OCI-LY3 (cell line): ENCODE data around the gene SHISA6.

Source experiments
- H2AFZ ChIP-seq: fragments of 200-600, 300-600 bp; shearing (Covaris generic); 2 replicates; pipeline ENCODE4 v1.6.0; 2014; ENCODE audit warnings: antibody characterized with exemption, low read depth, low read length
- H3K27ac ChIP-seq: fragments of 200-600, 300-600 bp; sonication (generic); 2 replicates; pipeline ENCODE4 v1.5.1; 2014; ENCODE audit warnings: mild to moderate bottlenecking, low read length, moderate library complexity, mixed read lengths
- H3K27me3 ChIP-seq: fragments of 200-600, 300-600 bp; sonication (generic); 2 replicates; pipeline ENCODE4 v1.6.1; 2014; ENCODE audit warnings: low read depth, low read length, mixed read lengths
- H3K36me3 ChIP-seq: fragments of 200-600, 300-600 bp; sonication (generic); replicated peaks from 2 replicates; pipeline ENCODE3; 2014; ENCODE audit warnings: low read depth, low read length, mixed read lengths
- H3K4me1 ChIP-seq: fragments of 300-600, 200-600 bp; sonication (generic); 2 replicates; pipeline ENCODE4 v1.6.1; 2014; ENCODE audit warnings: low read length, mixed read lengths
- H3K4me2 ChIP-seq: fragments of 200-600, 300-600 bp; sonication (generic); 2 replicates; pipeline ENCODE4 v1.6.1; 2014; ENCODE audit warnings: low read length, mixed read lengths
- H3K4me3 ChIP-seq: fragments of 300-600, 200-600 bp; sonication (generic); 2 replicates; pipeline ENCODE4 v1.5.1; 2014; ENCODE audit warnings: antibody characterized with exemption, mild to moderate bottlenecking, low read length, moderate library complexity
- H3K79me2 ChIP-seq: fragments of 300-600, 200-600 bp; shearing (Covaris generic); 2 replicates; pipeline ENCODE4 v1.6.1; 2014; ENCODE audit warnings: mild to moderate bottlenecking, low read length, mixed read lengths
- H3K9ac ChIP-seq: fragments of 300-600, 200-600 bp; shearing (Covaris generic); 2 replicates; pipeline ENCODE4 v1.6.0; 2014; ENCODE audit warnings: mild to moderate bottlenecking, low read length, moderate library complexity
- H3K9me3 ChIP-seq: fragments of 200-600, 300-600 bp; shearing (Covaris generic); 2 replicates; pipeline ENCODE4 v1.6.1; 2014; ENCODE audit warnings: low read length, mixed read lengths; ENCODE audit not compliant: insufficient read depth
- H4K20me1 ChIP-seq: fragments of 200-600, 300-600 bp; sonication (generic); 2 replicates; pipeline ENCODE4 v1.6.1; 2016; ENCODE audit warnings: low read length, mixed read lengths; ENCODE audit not compliant: insufficient read depth
- EZH2phosphoT487 ChIP-seq: fragments of 200-600 bp; shearing (Covaris generic); IDR thresholded peaks from 2 replicates; pipeline ENCODE4 v1.6.1; 2018; ENCODE audit warnings: antibody characterized with exemption, mixed run types, low read depth
- TF ChIP-seq, protein P1 (sequence below): fragments of 200-600, 300-600 bp; sonication (generic); IDR thresholded peaks from 2 replicates; pipeline ENCODE4 v1.5.1; 2014; ENCODE audit warnings: antibody characterized with exemption, low read length, low read depth

SHISA6 gene

DNA sequence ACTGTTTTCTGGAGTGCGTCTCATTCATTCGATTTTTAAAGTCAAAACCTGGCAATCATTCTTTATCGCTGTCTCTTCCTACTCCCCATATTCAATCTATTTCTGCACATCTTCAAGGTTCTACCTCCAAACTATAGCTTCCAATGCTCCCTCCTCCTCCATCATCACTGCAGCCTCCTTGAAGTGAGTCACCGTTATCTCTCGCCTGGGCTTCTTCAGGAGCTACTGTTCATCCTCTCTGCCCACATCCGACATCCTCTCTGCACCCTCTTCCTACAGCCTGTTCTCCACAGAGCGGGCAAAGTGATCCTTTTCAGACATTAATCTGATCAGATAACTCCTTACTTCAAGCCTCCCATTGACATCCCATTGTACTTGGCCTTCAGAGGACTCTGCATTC, 213.1 kb downstream of the SHISA6 start:
- no peaks in the 10 kb centered on the region for H3K4me1 ChIP-seq
- H3K36me3 ChIP-seq, result no peaks in the 10 kb centered on the region
- TF ChIP-seq, protein P1, sequence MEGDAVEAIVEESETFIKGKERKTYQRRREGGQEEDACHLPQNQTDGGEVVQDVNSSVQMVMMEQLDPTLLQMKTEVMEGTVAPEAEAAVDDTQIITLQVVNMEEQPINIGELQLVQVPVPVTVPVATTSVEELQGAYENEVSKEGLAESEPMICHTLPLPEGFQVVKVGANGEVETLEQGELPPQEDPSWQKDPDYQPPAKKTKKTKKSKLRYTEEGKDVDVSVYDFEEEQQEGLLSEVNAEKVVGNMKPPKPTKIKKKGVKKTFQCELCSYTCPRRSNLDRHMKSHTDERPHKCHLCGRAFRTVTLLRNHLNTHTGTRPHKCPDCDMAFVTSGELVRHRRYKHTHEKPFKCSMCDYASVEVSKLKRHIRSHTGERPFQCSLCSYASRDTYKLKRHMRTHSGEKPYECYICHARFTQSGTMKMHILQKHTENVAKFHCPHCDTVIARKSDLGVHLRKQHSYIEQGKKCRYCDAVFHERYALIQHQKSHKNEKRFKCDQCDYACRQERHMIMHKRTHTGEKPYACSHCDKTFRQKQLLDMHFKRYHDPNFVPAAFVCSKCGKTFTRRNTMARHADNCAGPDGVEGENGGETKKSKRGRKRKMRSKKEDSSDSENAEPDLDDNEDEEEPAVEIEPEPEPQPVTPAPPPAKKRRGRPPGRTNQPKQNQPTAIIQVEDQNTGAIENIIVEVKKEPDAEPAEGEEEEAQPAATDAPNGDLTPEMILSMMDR, result no peak
- no peaks in the 10 kb centered on the region for H3K27me3 ChIP-seq
- H3K79me2 ChIP-seq, result no peaks in the 10 kb centered on the region
- H3K4me2 ChIP-seq, result no peak overlapping the region
- no peak overlapping the region for H2AFZ ChIP-seq
- H4K20me1 ChIP-seq, result no peaks in the 10 kb centered on the region
- H3K27ac ChIP-seq, result no peak overlapping the region
- no peaks in the 10 kb centered on the region for H3K9me3 ChIP-seq
- no peak overlapping the region for H3K9ac ChIP-seq
- no peak overlapping the region for H3K4me3 ChIP-seq

DNA sequence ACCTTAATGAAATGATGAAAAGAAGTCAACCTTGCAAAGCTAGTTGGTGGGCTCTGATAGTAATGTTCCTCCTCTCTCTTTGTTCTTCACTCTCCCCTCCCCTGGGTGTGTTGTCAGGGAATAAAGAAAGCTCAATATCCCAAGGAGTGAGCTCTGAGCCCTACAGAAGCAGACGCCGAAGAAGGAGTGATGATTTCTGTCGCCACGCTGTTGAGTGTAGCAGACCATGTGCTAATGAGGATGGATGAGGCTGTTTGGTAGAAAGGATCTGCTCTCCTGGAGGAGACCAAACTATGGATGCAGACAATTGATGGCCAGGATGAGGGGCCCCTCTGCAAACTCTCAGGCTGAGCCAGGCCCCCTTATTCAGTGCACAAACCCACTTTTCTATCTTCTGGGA, 217.3 kb downstream of the SHISA6 start:
- TF ChIP-seq EZH2phosphoT487, result no peak
- TF ChIP-seq, protein P1, result no peak
- H3K27ac ChIP-seq, result no peak overlapping the region

DNA sequence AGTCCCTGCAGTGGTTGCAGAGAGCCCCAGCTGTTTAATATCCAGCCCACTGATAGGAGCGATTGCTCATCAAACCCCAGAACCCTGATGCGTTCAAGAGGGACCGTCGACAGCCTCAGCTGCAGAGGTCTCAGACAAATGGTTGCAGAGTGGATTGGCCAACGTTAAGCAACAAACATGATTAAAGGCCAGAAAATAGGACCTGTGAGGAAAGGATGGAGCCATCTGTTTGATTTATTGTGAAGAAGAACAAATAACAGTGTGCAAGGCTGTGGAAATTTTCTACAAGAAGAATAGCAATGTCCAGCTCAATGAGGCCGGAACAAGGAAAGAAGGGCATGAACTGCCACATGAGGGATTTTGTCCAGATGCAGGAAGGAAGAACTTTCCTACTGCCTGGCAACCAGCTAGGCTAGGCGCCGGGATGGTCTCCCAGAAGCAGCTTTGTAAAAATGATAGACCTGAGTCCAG, 218.9 kb downstream of the SHISA6 start:
- Histone ChIP-seq H4K20me1 (no peaks in the 10 kb centered on the region), H3K4me1 (no peaks in the 10 kb centered on the region), H3K4me3 (no peak overlapping the region), H3K27me3 (no peaks in the 10 kb centered on the region), H3K36me3 (no peaks in the 10 kb centered on the region), H3K79me2 (no peaks in the 10 kb centered on the region), H3K27ac (no peak overlapping the region), H3K9ac (no peak overlapping the region), H3K9me3 (no peaks in the 10 kb centered on the region), H3K4me2 (no peak overlapping the region), H2AFZ (no peak overlapping the region)
- TF ChIP-seq EZH2phosphoT487, result no peak

More for the DNA sequence above, 217.3 kb downstream of the SHISA6 start:
- H3K9me3 ChIP-seq, result no peaks in the 10 kb centered on the region
- no peak overlapping the region for H3K4me2 ChIP-seq
- H2AFZ ChIP-seq, result no peak overlapping the region
- no peaks in the 10 kb centered on the region for H3K36me3 ChIP-seq
- no peaks in the 10 kb centered on the region for H4K20me1 ChIP-seq
- no peak overlapping the region for H3K4me3 ChIP-seq
- H3K4me1 ChIP-seq, result no peaks in the 10 kb centered on the region
- no peaks in the 10 kb centered on the region for H3K79me2 ChIP-seq
- H3K9ac ChIP-seq, result no peak overlapping the region
- no peaks in the 10 kb centered on the region for H3K27me3 ChIP-seq

DNA sequence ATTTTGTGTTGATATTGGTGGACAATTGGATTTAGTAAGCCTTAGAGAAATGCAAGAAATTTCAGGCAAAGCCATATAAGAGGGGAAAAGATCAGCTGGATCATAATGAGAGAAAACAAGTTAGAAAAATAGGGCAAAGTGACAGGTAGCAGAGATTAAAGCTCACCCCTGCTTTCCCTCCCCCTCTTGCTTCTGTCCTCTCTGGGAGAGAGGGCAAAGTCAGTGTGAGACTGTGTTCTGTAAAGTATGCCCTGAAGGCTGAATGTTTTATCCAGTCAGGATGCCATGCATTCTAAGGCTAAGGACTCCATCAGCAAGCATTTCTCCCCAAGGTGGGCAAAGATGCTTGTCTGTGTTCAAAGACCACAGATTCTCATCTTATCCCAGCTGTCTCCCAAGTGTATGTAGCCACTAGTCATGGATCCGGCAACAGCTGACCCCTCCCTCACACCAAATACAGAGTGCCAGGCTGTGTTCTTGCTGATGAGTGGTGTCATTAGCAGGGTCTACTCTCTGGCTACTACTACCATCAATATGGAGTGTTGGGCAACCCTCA, 221.1 kb downstream of the SHISA6 start:
- no peak overlapping the region for H3K4me2 ChIP-seq

More for the DNA sequence above, 221.1 kb downstream of the SHISA6 start:
- no peak overlapping the region for H3K9ac ChIP-seq
- H3K36me3 ChIP-seq, result no peaks in the 10 kb centered on the region
- no peaks in the 10 kb centered on the region for H3K4me1 ChIP-seq
- no peaks in the 10 kb centered on the region for H3K79me2 ChIP-seq
- no peaks in the 10 kb centered on the region for H3K27me3 ChIP-seq
- no peak for TF ChIP-seq EZH2phosphoT487
- TF ChIP-seq, protein P1, result no peak
- no peaks in the 10 kb centered on the region for H4K20me1 ChIP-seq
- no peak overlapping the region for H3K27ac ChIP-seq
- no peak overlapping the region for H2AFZ ChIP-seq
- no peaks in the 10 kb centered on the region for H3K9me3 ChIP-seq
- no peak overlapping the region for H3K4me3 ChIP-seq
